HG03103 (cell line): ENCODE results near the gene PIAS1.

Experiments
- ATAC-seq: cut with Tn5 transposase; IDR thresholded peaks from one replicate; pipeline ENCODE4 v1.9.1; 2021; ENCODE audit warnings: low read depth; ENCODE audit not compliant: unreplicated experiment

The PIAS1 gene

GRCh38 chr15:68173119-68173518 is 119.0 kb downstream of the PIAS1 start:
- ATAC-seq = no peak

- ATAC-seq = no peak
Observed at GRCh38 chr15:68175526-68175925, 121.4 kb downstream of the PIAS1 start.

- no peak for ATAC-seq
Observed at GRCh38 chr15:68176601-68177000, 122.5 kb downstream of the PIAS1 start.

GRCh38 chr15:68177742-68178141 is 123.6 kb downstream of the PIAS1 start:
- ATAC-seq = no peak

- ATAC-seq = no peak
Observed at GRCh38 chr15:68183616-68184315, 129.7 kb downstream of the PIAS1 start.

- no peak for ATAC-seq
Observed at GRCh38 chr15:68184616-68185480, 130.7 kb downstream of the PIAS1 start.

- ATAC-seq = no peak
Observed at GRCh38 chr15:68186671-68187397, 132.7 kb downstream of the PIAS1 start.

GRCh38 chr15:68187559-68187958 is 133.4 kb downstream of the PIAS1 start:
- ATAC-seq = no peak

GRCh38 chr15:68188647-68189046 is 134.5 kb downstream of the PIAS1 start:
- ATAC-seq = no peak

- ATAC-seq = no peak
Observed at GRCh38 chr15:68190048-68190447, 135.9 kb downstream of the PIAS1 start.

GRCh38 chr15:68191555-68191954 is 137.4 kb downstream of the PIAS1 start:
- no peak for ATAC-seq

- no peak for ATAC-seq
Observed at GRCh38 chr15:68192117-68192516, 138.0 kb downstream of the PIAS1 start.

GRCh38 chr15:68192804-68193486 is 138.8 kb downstream of the PIAS1 start:
- no peak for ATAC-seq

GRCh38 chr15:68195336-68196112 is 141.4 kb downstream of the PIAS1 start:
- no peak for ATAC-seq

- ATAC-seq = no peak
Observed at GRCh38 chr15:68196445-68197169, 142.5 kb downstream of the PIAS1 start.

- ATAC-seq = no peak
Observed at GRCh38 chr15:68197170-68197492, 143.0 kb downstream of the PIAS1 start.

GRCh38 chr15:68197661-68198437 is 143.7 kb downstream of the PIAS1 start:
- no peak for ATAC-seq

GRCh38 chr15:68199340-68199739 is 145.2 kb downstream of the PIAS1 start:
- ATAC-seq = no peak
